Stimulated activated CD4-positive, alpha-beta T cell treated with anti-CD3 and anti-CD28 coated beads, TNF-alpha, amount 100 ng/mL, for 4 hours (primary cell): ENCODE data around the gene CHMP6.

ENCODE experiments used
- DNase-seq, 3 experiments: peaks; one replicate each; pipeline ENCODE4 v3.0.0-alpha.2; 2020; ENCODE audit warnings: low read depth in 3 of 3

The CHMP6 gene

DNA sequence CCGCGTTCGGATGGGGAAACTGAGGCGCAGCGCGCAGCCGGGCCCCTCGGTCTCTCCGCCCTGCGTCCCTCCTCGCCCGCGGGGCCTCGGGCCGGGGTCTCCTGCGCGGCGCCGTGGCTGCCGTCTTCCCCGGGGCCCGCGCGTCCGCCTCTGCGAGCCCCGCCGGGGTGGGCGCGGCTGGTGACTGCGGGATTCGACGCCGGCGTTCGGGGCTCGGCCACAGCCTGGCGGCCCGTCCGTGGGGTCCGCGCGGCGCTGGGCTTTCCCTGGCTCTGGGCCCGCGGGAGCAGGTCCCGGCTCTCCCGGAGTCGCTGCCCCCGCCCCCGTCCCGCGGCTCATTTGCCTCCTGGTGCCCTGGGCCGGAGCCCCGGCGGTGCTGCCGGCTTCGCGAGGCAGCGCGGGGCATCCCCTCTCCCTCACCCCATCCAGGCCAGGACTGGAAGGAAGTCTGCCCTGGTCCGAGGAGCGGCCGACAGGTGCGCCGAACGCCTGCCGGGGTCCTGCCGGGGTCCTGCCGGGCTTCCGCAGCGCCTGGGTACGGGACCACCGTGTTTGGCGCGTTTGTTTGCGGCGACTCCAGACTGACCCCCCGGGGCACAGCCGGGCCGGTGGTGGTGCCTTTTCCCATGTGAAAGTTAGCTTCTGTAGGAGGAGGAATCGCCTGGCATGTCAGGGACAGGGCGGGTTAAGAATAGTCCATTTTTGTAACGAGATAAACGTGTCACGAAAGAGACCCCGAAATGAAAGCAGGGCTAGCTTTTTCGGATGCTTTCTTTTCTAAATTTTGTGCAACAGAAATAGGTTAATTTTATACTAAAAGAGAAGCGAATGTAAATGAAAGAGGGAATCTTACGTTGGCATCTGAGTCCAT, 671 bp downstream of the CHMP6 start:
- DNase-seq = no peak

DNA sequence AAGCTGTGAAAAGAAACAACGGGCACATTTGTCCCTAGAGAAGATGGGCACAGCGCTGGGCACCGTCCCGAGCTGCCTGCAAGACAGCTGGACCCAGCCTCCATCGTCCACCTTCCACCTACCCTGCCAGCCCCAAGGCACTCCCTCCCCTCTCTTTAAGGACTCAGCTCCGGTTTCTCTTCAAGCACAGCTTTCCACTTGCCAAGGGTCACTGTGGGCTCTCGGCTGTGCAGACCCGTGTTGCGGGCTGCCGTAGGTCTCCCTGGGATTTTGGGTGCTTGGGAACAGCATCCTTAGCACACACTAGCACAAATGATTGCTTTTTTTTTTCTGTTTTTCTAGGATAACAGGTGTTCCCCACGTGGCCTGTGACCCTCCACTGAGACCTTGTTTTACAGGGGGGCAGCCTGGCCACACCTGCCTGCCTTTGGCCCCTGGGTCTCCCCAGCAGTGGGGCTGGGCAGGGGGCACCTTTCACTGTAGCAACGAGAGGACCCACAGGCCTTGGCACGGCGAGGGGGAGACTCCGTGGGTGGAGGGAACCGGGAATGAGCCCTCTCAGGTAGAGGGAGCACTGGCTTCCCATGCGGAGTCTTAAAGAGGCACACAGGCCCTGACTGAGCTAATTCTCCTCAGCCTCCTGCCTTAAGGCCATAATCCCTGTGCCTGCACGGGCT, 1.4 kb downstream of the CHMP6 start:
- DNase-seq = no peak

DNA sequence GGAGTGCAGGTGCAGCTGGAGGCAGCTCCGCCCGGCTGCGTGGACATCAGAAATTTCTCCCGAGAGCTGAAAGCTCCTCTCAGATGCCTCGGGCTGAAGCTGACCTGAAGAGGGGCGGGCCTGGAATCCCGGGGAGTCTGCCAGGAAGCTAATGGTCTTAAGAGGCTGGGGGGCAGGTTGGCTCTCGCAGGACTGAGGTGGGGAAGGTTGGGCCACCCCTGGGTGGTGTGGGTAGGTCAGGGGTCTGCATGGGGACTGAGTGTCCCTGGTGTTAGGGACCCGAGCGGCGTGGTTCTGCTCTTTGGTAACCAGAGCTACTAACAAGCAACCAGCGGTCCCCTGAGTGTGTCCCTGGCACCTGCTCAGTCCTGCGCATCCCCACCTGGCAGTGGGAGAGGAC, 3.5 kb downstream of the CHMP6 start:
- no peak for DNase-seq

DNA sequence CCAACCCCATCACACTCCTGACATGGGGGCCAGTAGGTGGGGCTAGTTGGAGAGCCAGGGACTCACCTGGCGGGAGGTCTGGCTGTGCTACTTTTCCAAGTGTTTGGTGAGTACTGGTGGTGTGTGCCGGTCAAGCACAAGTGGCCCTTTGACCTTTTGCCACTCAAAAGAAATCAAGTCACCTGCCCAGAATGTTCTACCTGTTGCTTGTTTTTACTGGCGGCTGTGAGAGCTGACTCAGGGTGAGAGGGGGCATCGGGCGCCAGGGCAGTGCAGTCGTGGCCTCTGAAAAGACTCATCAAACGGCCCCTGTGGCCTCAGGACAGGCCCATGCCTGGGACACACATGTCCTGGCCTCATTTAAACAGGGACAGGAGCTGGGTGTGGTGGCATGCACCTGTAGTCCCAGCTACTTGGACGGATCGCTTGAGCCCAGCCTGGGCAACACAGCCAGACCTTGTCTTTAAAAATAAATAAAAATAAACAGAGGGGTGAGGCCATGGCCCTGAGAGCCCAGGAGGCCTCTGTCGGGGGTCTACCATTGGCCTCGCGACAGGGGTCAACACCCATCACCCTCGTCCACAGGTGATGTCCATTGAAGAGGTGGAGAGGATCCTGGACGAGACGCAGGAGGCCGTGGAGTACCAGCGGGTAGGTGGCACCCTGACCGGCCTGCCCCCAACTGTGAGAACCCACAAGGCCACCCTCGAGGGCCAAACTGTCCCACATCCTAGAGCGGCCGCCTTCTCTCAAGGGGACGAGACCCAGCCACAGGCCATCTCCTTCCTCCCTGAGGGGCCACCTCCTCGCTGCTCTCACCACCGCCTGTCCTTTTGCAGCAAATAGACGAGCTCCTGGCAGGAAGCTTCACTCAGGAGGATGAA, 5.0 kb downstream of the CHMP6 start:
- DNase-seq = no peak

DNA sequence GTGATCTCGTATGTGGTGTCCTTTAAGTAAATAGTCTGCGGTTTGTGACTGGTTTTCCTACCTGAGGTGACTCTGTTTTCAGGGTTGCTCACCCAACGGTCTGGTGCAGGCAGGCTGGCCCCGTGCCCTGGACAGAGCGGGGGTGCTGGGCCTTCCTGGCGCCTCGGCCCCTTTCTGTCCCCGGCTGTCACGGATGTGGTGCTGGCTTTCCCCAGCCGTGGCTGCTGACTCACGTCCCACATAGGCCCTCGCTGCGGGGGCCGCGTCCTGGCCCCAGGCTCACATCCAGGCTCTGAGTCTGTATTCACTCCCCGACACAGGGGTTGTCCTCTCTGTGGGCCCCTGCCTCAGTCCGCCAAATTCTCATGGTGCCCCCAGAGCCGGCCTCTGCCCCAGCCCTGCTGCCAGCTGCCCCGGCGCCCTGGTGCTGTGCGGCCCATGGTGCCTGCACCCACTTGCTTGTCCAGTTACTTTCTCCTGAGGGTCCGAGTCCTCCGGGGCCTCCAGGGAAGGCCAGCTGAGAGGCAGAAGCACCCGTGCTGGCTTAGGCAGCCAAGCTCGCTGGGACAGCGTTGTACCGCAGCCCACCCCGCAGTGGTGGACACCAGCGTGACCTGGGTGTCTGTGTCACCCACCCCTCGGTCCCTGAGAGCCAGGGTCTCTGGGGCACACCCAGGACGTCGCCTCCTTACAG, 5.9 kb downstream of the CHMP6 start:
- no peak for DNase-seq

DNA sequence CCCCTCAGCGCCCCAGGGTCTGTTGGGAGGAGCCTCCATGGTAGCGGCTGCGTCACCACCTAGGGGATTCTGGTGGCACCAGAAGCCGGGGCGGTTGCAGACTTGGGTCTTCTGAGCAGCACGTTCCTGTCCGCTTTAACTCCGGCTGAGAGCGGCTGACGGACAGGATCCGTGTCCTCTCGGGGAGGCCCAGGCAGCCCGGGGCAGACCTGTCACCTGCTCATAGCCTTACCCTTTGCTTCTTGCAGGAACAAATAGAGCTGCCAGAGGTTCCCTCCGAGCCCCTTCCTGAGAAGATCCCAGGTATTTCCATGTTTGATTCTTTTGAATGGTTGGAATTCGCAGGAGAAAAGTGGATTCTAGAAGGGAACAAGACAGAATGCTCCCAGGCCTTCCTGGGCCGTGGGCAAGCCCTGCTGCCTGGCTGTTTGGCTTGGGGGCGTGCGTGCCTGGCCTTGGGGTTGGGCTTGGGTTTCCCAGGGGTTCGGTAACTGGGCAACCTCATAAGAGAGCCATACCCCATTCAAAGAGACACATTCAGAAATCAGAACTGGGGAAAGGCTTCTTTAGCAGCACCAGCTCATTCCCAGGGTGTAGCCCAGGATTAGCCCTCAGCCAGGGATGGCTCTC, 6.6 kb downstream of the CHMP6 start:
- no peak for DNase-seq

DNA sequence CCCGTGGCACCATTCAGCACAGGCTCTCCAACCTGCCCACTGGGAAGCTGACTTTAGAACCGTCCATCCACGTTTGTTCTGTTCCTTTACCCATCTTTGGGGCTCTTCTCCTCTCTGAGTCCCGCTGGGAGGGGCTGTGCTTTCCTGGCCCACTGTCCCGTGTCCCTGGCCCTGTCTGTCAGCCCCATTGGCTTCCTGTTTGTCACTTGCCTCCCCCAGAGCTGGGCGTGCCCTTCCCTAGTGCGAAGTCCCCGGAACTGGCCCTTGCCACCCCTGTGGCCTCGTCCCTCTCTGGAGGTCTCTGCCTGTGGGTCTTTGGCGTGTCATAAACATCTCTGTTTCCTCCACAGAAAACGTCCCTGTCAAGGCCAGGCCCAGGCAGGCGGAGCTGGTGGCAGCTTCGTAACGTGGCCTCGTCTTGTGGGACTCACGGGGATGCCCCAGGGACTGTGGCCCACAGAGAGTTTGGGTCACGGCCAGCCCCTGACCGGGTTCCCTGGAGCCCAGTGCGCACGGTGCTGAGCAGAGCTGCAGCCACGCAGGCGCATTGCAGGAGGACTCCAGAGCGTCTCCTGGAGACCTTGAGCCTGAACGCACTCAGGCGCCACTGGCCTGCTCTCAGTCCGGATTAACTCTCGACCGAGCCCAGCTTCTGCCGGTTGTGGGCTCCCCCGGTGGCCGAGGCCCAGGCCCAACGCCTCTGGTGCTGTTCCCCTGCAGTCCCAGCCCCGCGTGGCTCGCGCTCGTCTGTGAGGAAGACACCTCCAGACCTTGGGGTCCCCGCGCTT, 7.3 kb downstream of the CHMP6 start:
- DNase-seq = no peak

DNA sequence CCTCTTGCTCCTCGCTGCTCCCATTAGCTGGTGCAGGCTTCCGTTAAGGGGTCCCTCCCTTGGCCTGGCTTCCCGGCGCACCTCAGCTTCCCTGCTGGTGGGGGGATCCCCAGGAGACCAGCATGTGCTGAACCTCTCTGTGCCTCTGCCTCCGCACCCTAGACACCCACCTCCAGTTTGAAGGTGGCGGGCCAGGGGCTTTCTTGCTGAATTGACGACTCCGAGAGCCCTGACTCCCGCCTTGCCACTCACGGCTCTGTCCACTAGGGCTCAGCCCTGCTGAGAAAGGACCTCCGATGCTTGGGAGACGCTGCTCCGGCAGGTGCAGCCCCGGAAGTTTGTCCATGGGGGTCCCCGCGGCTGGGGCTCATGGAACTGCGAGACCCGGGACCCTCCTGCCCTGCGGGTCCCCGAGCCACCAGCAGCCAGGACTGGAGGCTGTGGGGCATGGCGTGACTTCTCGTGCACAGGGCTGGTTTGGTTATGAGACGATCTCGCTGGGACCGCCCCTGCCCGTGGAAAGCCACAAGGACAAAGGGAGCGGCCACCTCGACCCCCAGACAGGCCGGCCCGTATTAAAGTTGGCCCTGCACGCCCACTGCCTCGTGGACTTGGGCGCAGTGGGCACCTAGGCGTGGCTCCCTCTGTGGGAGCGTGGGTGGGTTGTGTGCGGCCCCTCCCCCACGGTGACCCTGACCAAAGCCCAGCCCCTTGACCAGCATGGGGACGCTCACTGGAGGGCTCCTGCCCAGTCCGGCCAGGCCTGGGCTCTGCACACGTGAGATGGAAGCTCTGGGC, 8.1 kb downstream of the CHMP6 start:
- DNase-seq = no peak

DNA sequence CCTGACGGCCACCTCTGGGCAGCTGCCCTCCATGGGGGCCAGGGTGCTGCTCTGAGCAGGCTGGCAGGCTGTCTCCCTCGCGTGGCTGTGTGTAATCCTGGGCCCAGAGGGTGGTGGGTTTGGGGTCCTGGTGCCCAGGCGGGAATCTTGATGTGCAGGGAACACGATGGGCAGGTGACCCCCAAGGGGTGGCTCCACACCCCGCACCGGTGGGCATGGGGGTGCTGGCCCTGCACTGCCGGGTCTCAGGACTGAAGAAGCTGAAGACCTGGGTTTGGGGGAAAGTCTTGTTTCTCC, 8.6 kb downstream of the CHMP6 start:
- DNase-seq = no peak

DNA sequence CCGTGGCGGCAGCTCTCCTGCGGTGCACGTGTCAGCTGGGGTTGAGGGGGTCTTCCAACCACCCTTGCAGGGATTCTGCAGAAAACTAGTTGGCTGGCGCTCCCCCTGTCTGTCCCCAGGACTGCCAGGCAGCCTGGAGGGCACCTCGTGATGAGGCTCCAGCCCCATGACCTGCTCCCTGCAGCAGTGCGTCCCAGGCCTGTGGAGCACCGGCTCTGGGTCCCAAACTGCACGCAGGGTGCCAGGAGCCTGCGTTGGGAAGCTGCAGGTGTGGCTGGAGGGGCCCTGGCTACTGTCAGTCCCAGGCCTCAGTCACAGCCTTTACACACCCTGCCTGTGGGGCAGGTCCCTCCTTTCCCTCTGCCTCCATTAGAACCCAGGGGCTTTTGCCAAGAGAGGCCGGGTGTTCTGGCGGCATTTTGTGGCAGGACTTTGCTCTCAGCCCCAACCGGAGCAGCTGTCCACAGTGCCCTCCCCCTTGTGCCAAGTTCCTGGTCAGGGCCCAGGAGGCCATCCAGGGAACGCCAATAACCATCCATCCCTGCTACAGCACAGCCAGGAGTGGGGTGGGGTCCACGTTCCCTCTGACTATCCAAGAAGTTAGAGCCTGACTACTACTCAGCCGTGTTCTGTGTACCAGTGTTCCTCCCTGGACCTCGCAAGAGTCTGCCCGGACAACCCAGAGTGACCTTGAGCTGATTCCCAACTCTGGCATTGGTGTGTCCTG, 9.2 kb downstream of the CHMP6 start:
- DNase-seq = no peak

DNA sequence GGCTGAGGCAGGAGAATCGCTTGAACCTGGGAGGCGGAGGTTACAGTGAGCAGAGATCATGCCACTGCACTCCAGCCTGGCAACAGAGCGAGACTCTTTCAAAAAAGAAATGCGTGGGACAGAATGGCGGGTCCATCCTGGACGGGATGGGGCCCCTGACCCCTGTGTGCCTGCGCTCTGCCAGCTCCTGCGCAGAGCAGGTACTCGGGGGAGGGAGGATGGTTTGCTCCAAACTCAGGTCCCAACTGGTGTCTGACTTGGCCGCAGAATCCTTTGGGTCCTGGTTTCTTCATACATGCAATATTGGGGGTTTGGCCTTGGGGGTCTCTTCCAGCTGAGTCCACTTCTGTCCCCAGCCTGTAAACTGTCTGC, 10.4 kb downstream of the CHMP6 start:
- no peak for DNase-seq

DNA sequence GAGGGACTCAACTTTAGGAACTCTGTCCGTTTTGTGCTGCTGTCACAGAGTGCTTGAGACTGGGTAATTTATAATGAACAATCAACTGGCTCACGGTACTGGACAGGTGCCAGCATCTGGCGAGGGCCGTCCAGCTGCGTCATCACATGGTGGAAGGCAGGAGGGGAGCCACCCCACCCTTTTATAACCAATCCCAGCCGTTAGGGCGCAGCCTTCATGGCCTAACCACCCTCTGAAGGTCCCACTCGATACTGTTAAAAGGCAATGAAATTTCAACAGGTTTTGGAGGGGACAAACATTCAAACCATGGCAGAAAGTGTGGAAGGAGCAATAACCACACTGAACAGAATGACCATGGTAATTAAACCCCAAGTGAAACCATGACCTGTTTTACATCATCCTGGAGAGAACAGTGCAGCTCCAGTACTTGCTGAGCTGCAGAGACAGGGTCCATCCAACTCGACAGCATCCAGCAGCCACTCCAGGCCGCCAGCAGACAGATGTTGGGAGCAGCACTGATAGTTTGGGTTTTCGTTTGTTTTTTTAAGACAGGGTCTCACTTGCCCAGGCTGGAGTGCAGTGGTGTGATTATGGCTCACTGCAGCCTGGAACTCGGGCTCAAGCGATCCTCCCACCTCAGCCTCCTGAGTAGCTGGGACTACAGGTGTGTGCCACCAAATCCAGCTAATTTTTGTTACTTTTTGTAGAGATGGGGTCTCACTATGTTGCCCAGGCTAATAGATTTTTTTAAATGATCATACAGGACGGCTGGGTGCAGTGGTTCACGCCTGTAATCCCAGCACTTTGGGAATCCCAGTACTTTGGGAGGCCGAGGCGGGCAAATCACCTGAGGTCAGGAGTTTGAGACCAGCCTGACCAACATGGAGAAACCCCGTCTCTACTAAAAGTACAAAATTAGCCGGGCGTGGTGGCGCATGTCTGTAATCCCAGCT, 11.0 kb downstream of the CHMP6 start:
- DNase-seq = no peak

DNA sequence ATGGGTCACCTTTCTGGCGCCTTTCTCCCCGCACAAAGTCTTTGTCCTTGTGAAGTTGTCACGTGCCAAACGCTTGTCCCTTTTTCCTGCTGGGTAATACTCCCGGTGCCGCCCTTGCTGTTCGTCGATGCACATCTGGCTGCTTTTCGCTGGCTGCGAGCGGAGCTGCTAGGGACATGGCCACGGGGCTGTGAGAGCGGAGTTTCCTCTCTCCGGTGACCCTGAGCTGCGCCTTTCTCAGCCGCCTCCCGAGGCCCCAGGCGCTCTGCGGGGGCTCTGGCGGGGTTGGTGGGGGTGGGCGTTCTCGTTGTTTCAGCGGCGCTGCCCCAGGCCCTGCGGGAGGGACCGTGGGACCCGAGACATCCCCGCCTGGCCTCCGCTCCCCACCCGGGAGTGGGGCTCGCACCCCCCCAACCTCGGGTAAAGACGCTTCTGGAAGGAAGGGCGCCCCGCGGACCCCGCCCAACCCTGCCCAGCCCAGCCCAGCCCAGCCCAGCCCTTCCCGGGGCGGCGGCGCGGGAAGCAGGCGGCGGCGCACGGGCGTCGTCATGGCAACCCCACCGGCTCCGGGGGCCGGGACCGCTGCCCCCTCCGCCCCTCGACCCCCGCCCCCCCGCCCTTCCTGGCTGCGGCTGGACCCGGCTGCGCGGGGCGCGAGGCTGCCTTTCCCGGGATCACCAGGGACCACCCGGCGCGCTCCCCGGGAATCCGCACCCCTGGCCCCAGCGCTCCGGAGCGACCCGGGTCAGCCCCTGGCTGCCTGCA, 12.3 kb downstream of the CHMP6 start:
- no peak for DNase-seq

DNA sequence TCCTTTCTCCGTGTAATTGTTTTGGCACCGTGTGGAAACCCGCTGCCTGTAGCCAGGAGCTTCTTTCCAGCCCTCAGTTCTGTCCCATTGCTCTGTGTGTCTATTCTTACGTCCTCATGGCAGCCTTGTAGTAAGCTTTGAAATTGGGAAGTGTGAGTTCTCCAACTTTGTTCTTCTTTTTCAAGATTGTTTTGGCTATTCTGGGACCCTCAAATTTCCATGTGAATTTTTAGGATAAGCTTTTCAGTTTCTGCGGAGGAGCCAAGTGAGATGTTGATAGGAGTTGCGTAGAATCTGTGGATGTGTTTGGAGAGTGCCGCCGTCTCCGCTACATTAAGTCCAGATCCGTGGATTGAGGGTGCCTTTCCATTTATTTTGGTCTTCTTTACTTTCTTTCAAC, 15.2 kb downstream of the CHMP6 start:
- no peak for DNase-seq

DNA sequence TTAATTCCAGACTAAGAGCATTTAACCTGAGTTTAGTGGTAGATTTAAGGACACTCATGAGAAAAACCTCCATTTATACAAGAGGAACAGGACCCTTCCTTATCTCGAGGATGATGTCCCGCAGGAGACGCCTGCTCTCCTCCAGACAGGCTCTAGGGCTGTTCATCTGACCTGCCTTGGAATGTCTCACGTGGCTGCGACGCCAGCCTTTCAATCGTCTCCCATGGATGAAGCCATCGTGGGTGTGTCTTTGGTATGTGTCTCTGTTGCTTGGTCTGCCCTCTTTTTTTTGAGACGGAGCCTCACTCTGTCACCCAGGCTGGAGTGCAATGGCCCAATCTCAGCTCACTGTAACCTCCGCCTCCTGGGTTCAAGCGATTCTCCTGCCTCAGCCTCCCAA, 16.5 kb downstream of the CHMP6 start:
- DNase-seq = no peak

DNA sequence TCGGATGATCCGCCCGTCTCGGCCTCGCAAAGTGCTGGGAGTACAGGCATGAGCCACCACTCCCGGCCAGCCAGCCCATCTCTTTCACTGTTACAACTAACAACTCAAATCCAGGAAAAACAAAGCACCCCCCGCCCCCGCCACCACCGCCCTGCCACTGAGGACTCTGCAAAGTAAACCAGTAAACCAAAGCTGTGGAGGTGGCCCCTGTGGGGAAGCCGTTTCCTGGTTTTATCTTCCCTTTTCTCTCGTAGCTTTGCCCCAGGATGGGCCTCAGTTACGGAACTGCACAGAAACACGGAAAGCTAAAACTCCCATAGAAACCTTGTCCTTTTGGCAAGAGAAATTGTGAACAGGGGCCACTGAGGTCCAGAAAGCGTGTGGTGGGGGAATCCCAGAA, 17.5 kb downstream of the CHMP6 start:
- DNase-seq = no peak

DNA sequence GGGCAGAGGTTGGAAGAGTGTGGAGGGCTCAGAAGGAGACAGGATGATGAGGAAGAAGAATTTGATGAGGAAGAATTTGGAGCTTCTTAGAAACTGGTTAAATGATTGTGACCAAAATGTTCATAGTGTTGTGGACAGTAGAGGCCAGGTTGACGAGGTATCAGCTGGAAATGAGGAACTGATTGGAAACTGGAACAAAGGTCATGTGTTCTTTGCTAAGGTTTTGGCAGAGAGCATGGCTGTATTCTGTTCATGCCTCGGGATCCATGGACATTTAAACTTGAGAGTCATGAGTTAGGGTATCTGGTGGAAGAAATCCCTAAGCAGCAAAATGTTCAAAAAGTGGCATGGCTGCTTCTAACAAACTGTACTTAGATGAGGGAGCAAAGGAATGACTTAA, 19.3 kb downstream of the CHMP6 start:
- DNase-seq = no peak
